Middle frontal gyrus (tissue), 1 donor: ENCODE results near the gene ITPKB.

ENCODE experiments used
- DNase-seq: peaks from one replicate; pipeline ENCODE4 v3.0.0-alpha.2; 2015; ENCODE audit warnings: low spot score; ENCODE audit errors: extremely low spot score

Gene ITPKB

GRCh38 chr1:226653311-226653921, 85.7 kb downstream of the ITPKB start:
- DNase-seq = no peak

- DNase-seq = no peak
Measured at GRCh38 chr1:226652613-226653012, 86.5 kb downstream of the ITPKB start.

- no peak for DNase-seq
Measured at GRCh38 chr1:226651732-226652105, 87.4 kb downstream of the ITPKB start.

DNA sequence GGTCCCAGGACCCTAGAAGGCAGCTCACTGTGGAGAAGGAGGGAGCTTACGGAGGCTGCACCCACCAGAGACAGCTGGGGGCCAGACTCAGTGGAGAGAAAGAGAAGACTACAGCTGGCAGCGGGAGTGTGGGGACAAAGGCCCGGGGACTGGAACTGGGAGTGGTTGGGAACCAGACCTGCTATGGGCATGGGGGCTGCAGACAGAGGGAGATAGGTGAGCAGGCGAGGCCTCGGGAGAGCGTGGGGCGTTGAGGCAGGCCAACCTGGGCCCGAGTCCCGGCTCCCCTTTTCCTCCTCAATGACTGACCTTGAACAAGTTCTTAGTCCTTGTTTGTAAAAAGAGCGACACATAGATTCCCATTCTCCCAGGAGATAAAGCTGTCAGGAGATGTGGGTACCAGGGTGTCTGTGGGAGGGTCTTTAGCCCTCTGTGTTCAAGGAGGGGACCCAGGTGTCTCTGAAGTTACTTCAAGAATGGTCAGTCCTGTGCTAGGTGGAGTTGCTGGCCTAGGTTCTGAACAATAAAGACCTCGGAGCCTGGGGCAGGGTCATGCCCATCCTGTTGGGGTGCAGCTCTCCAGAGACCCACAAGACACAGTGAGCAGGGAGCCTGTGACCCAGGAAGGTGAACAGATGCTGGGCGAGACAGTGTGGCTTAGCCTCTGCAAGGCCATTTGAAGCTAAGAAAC, 87.9 kb downstream of the ITPKB start:
- DNase-seq = no peak

- no peak for DNase-seq
Measured at GRCh38 chr1:226650236-226650841, 88.7 kb downstream of the ITPKB start.

DNA sequence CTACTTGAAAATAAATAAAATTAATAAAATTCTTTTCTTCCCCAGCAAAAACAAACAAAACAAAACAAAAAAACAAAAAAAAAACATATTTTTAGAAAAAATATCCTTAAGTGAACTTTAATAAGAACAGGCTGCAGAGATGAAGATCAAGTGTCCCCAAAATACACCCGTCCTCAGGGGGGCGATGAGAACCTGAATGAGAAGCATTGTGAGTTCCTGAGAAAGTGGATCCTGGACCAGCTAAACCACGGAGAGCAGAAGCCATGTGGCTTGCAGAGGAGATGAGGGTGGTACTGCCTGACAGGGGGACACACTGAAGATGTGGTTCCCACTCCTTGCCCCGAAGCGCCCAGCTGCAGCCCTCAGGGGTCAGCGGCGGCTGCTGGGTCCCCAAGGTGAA, 89.3 kb downstream of the ITPKB start:
- no peak for DNase-seq

DNA sequence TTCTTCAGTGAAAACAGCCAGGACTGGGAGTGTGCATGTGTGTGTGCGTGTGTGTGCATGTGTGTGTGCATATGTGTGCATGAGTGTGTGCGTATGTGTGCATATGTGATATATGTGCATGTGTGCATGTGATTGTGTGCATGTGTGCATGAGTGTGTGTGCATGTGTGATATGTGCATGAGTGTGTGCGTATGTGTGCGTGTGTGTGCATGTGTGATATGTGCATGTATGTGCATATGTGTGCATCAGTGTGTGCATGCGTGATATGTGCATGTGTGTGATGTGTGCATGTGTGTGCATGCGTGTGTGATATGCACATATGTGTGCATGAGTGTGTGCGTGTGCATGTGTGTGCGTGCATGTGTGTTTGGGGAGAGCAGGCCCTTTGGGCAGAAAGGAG, 89.8 kb downstream of the ITPKB start:
- no peak for DNase-seq

- no peak for DNase-seq
Measured at GRCh38 chr1:226648421-226648820, 90.7 kb downstream of the ITPKB start.

DNA sequence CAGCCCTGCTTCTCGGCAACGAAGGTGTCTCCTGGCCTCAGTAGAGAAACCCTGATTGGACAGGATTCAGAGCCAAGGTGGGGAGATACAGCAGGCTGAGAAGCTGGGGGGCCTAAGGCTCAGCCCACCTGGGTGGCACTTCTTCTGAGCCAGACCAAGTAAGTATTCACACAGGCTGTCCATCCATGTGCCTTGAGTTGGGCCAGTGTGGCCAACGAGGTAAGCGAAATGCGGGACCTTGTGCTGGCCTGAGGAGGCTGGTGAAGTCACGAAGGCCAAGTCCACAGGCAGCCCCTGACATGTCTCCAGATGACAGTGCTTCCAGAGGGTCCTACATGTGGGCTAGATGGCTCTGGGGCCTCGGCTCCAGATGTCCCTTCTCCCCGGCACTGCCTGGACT, 91.4 kb downstream of the ITPKB start:
- no peak for DNase-seq

DNA sequence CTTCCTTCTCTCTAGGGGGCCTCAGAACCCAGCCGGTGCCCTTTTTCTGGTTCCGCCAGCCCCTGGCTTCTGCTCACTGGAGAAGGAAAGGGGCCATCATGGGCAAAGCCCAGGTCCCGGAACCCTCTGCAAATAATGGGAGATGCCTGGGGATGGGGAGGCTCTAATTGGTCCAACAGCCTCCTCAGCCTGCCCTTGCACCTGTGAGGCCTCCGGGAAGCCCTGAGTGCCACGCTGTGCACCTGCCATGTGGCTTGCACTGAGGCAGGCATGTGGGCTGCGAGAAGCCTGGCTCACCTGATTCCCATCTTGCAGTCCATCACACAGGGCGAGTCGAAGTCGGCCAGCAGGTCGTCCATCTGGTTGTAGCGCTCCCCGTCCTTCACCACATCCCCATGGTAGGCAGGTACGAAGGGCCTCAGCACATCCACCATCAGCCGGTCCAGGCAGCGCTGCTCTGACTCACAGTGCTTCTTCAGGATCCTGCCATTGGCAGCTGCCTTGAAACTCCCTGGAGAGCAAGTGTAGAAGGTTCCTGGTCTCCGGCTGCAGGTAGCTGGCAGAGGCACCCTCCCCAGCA, 92.1 kb downstream of the ITPKB start:
- DNase-seq = no peak

- no peak for DNase-seq
Measured at GRCh38 chr1:226646026-226646869, 92.8 kb downstream of the ITPKB start.

- DNase-seq = no peak
Measured at GRCh38 chr1:226645279-226645976, 93.7 kb downstream of the ITPKB start.

- no peak for DNase-seq
Measured at GRCh38 chr1:226644541-226645176, 94.4 kb downstream of the ITPKB start.

- no peak for DNase-seq
Measured at GRCh38 chr1:226643611-226644540, 95.2 kb downstream of the ITPKB start.

DNA sequence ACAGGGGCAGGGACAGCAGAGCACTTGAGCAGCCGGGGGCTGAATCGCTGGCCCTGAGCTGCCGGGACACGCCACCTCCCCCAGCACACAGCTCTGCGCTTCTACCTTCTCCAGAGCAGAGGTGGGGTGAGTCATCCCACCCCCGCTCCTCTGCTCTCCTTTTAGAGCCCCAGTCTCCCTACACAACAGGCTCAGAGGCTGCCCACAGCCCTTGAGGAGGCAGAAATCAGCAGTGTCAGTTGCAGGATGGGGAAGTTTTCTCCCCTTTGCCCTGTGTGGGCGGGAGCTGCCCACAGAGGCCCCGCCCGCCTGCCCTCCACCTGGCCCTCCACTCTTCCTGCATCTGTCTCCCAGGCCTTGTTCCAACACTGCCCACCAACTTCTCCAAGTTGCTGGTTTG, 95.9 kb downstream of the ITPKB start:
- no peak for DNase-seq

- DNase-seq = no peak
Measured at GRCh38 chr1:226642421-226642820, 96.7 kb downstream of the ITPKB start.

DNA sequence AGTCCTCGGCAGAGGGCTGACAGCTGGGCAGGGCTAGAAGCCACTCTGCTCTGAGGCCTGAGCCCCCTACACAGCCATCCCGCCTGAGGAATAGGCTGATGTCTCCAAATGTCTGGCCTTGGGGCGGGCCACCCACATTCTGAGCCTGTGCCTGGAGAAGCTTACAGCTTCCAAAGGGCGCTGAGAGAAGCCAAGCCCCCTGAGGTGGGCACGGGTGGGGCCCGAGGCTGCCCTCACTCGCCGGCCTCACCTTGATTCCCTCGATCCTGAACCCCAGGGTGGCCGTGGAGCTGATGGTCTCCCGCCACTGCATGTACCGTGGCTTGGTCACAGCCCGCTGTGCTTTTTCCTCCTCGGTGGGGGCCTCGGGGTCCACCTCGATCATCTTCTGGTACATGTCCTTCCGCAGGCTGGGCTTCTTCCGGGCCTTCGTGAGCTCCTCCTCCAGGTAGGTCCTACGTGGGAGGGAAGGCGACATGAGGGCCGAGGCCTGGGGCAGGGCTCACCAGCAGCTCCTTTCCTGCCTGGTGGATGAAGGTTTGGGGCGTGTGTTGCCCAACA, 97.3 kb downstream of the ITPKB start:
- DNase-seq = no peak

- DNase-seq = no peak
Measured at GRCh38 chr1:226640321-226641136, 98.6 kb downstream of the ITPKB start.
